OCI-LY7 (cell line): ENCODE data around the gene SLC9A9.

ENCODE experiments used
- CTCF ChIP-seq: fragments of 200-600 bp; sonication (generic); conservative IDR thresholded peaks from 2 replicates; pipeline ENCODE4 v1.5.1; 2014; ENCODE audit warnings: mild to moderate bottlenecking, antibody characterized with exemption, low read length, moderate library complexity, mixed read lengths
- EZH2phosphoT487 ChIP-seq: fragments of 200-600 bp; sonication (generic); IDR thresholded peaks from 2 replicates; pipeline ENCODE4 v1.6.1; 2018; ENCODE audit warnings: low read depth, borderline replicate concordance, mild to moderate bottlenecking, mixed run types, antibody characterized with exemption, low read length, moderate library complexity, mixed read lengths

- TF ChIP-seq CTCF (no peak), EZH2phosphoT487 (no peak)
Measured at GRCh38 chr3:143298886-143299535, 549.3 kb downstream of the SLC9A9 start.
